T-cell (primary cell): ENCODE measurements around the gene SNAI1. TPM values are rescaled to one million over a fixed set of nuclear protein-coding genes. Genes with fewer than 3 reads are reported as not detected.

Experiments used
- ATAC-seq, 4 experiments: fragments of 200-7000 bp in 3 of 4; fragments of 150-1000 bp in 1 of 4; cut with Tn5 transposase; replicated peaks in 1 of 4; 1 replicate in 3 of 4; 2 replicates in 1 of 4; pipeline ENCODE4 v1.10.0; 2021; ENCODE audit warnings: moderate library complexity in 3 of 4, mild to moderate bottlenecking in 2 of 4, moderate number of reproducible peaks in 1 of 4
- CTCF ChIA-PET, 2 donors: fragments of 300-600 bp; sonication (Branson Sonifier 250); formaldehyde crosslinking; loops; one replicate each; lab custom pipeline; 2022; ENCODE audit warnings: antibody characterized with exemption in 2 of 2; lab: Charles Lee
- POLR2A ChIA-PET, 2 donors: fragments of 300-600 bp; sonication (Branson Sonifier 250); formaldehyde crosslinking; loops; one replicate each; lab custom pipeline; 2022; ENCODE audit warnings: antibody characterized with exemption in 2 of 2; lab: Charles Lee
- DNase-seq, 35 experiments: peaks; one replicate each; pipeline versions ENCODE4 v3.0.0 to v3.0.0-alpha.2; 2013 to 2023
- H3K27ac ChIP-seq: one replicate; pipeline ENCODE4 v1.5.1; 2013; ENCODE audit warnings: low read length
- H3K27me3 ChIP-seq, 2 experiments: replicated peaks in 1 of 2; 1 replicate in 1 of 2; 2 replicates in 1 of 2; pipeline versions ENCODE4 v1.6.1 to v1.7.0; 2013; ENCODE audit warnings: low read length in 1 of 2, mixed read lengths in 1 of 2; ENCODE audit not compliant: control insufficient read depth in 2 of 2, insufficient read depth in 2 of 2; ENCODE audit errors: extremely low read depth in 1 of 2
- H3K36me3 ChIP-seq, 2 donors: 1 replicate in 1 of 2; 2 replicates in 1 of 2; pipeline versions ENCODE4 v1.6.1 to v1.7.0; 2013; ENCODE audit warnings: low read length in 1 of 2; ENCODE audit not compliant: control insufficient read depth in 2 of 2, insufficient read depth in 1 of 2; ENCODE audit errors: extremely low read depth in 1 of 2
- H3K4me1 ChIP-seq, 2 experiments: 1 replicate in 1 of 2; 2 replicates in 1 of 2; pipeline versions ENCODE4 v1.6.1 to v1.7.0; 2013; ENCODE audit warnings: low read length in 2 of 2, mixed read lengths in 1 of 2; ENCODE audit not compliant: insufficient read depth in 2 of 2, control insufficient read depth in 1 of 2; ENCODE audit errors: extremely low read depth in 1 of 2
- H3K4me3 ChIP-seq, 2 donors: 1 replicate in 1 of 2; 2 replicates in 1 of 2; pipeline versions ENCODE4 v1.5.1 to v1.7.0; 2013; ENCODE audit warnings: mild to moderate bottlenecking in 2 of 2, low read length in 1 of 2, moderate library complexity in 1 of 2; ENCODE audit not compliant: control insufficient read depth in 1 of 2; ENCODE audit errors: extremely low read depth in 1 of 2
- H3K9me3 ChIP-seq: 2 replicates; pipeline ENCODE4 v1.7.0; 2013
- H3K27ac Mint-ChIP-seq, 2 donors: one replicate each; pipeline ENCODE4 v1.8.0; 2020 to 2021; ENCODE audit warnings: mild to moderate bottlenecking in 2 of 2, mixed read lengths in 2 of 2
- H3K27me3 Mint-ChIP-seq, 2 donors: one replicate each; pipeline ENCODE4 v1.8.0; 2021 to 2022; ENCODE audit warnings: mixed read lengths in 2 of 2
- H3K36me3 Mint-ChIP-seq: one replicate; pipeline ENCODE4 v1.8.0; 2021; ENCODE audit warnings: mixed read lengths
- H3K4me1 Mint-ChIP-seq, 3 donors: one replicate each; pipeline ENCODE4 v1.8.0; 2020 to 2022; ENCODE audit warnings: mixed read lengths in 3 of 3, mild to moderate bottlenecking in 1 of 3
- H3K4me3 Mint-ChIP-seq, 3 donors: one replicate each; pipeline ENCODE4 v1.8.0; 2020 to 2022; ENCODE audit warnings: mild to moderate bottlenecking in 3 of 3, mixed read lengths in 3 of 3, moderate library complexity in 3 of 3
- H3K9me3 Mint-ChIP-seq, 3 donors: one replicate each; pipeline ENCODE4 v1.8.0; 2020 to 2022; ENCODE audit warnings: mixed read lengths in 3 of 3
- WGBS: methylation state at CpG from one replicate; pipeline ENCODE4 v1.1.5; 2013; ENCODE audit warnings: missing lambda C conversion rate; ENCODE audit not compliant: insufficient coverage; 5-methylcytosine and 5-hydroxymethylcytosine counted together
- total RNA-seq, 35 experiments: library from RNA in 6 of 35; stranded (reverse) in 6 of 35; fragments of 120-200 nt in 1 of 35; gene quantifications; one replicate each; pipeline versions ENCODE4 v1.2.1 to v1.2.4 and lab custom pipeline; 2013 to 2026

Gene SNAI1
- total RNA-seq, 5 donors from 2014 or later (not counting 1 experiment from before 2014, with no cell fraction given) = 0.95 to 3.1 (median 1.3) TPM

- peaks cover 0 to 3% of the 10 kb centered on the region in 2 donors for H3K27me3 Mint-ChIP-seq
- ChIA-PET POLR2A (no interaction called here), CTCF (no interaction called here)
Measured at GRCh38 chr20:50023116-50023805, 40.5 kb downstream of the SNAI1 start.

GRCh38 chr20:50026746-50027575 is 44.2 kb downstream of the SNAI1 start:
- ATAC-seq (no peak), DNase-seq (no peak)
- H3K4me3 Mint-ChIP-seq = no peak overlapping the region
- no peaks in the 10 kb centered on the region for H3K36me3 ChIP-seq
- no peaks in the 10 kb centered on the region for H3K4me1 Mint-ChIP-seq
- no peaks in the 10 kb centered on the region for H3K36me3 Mint-ChIP-seq
- no peaks in the 10 kb centered on the region for H3K4me1 ChIP-seq
- H3K27me3 Mint-ChIP-seq = peaks cover 0 to 3% of the 10 kb centered on the region in 2 donors
- H3K9me3 Mint-ChIP-seq = no peaks in the 10 kb centered on the region
- 81% methylated on average over 6 of the region's 7 CpGs for WGBS
- ChIA-PET POLR2A (no interaction called here), CTCF (no interaction called here)
- no peak overlapping the region for H3K27ac Mint-ChIP-seq
- peaks cover 0 to 23% of the 10 kb centered on the region in 2 experiments for H3K27me3 ChIP-seq
- H3K4me3 ChIP-seq = no peak overlapping the region
- no peak overlapping the region for H3K27ac ChIP-seq
- no peaks in the 10 kb centered on the region for H3K9me3 ChIP-seq

More at GRCh38 chr20:50023116-50023805, 40.5 kb downstream of the SNAI1 start:
- Histone ChIP-seq H3K9me3 (no peaks in the 10 kb centered on the region), H3K4me1 (no peaks in the 10 kb centered on the region), H3K27ac (no peak overlapping the region), H3K27me3 (peaks cover 0 to 11% of the 10 kb centered on the region in 2 experiments), H3K36me3 (no peaks in the 10 kb centered on the region), H3K4me3 (no peak overlapping the region)
- Mint-ChIP-seq H3K9me3 (no peaks in the 10 kb centered on the region), H3K27ac (no peak overlapping the region), H3K4me1 (no peaks in the 10 kb centered on the region), H3K36me3 (no peaks in the 10 kb centered on the region), H3K4me3 (no peak overlapping the region)
- ATAC-seq (no peak), DNase-seq (no peak)
- 82% methylated on average over 5 of the region's 10 CpGs for WGBS

GRCh38 chr20:50027611-50028105 is 44.9 kb downstream of the SNAI1 start:
- Histone ChIP-seq H3K27ac (no peak overlapping the region), H3K36me3 (no peaks in the 10 kb centered on the region), H3K4me3 (no peak overlapping the region), H3K4me1 (no peaks in the 10 kb centered on the region), H3K9me3 (no peaks in the 10 kb centered on the region), H3K27me3 (peaks cover 0 to 22% of the 10 kb centered on the region in 2 experiments)
- Mint-ChIP-seq H3K27me3 (peaks cover 0 to 3% of the 10 kb centered on the region in 2 donors), H3K9me3 (no peaks in the 10 kb centered on the region), H3K4me3 (no peak overlapping the region), H3K27ac (no peak overlapping the region), H3K4me1 (no peaks in the 10 kb centered on the region), H3K36me3 (no peaks in the 10 kb centered on the region)
- DNase-seq (no peak), ATAC-seq (no peak)
- CTCF ChIA-PET = no interaction called here
- POLR2A ChIA-PET = no interaction called here
- 61% methylated on average over 9 of the region's 12 CpGs for WGBS

- POLR2A ChIA-PET = no interaction called here
- Mint-ChIP-seq H3K27ac (no peak overlapping the region), H3K27me3 (no peaks in the 10 kb centered on the region), H3K4me1 (no peaks in the 10 kb centered on the region), H3K9me3 (no peaks in the 10 kb centered on the region), H3K4me3 (no peak overlapping the region), H3K36me3 (no peaks in the 10 kb centered on the region)
- Histone ChIP-seq H3K27ac (no peak overlapping the region), H3K4me3 (no peak overlapping the region), H3K4me1 (no peaks in the 10 kb centered on the region), H3K9me3 (no peaks in the 10 kb centered on the region), H3K36me3 (no peaks in the 10 kb centered on the region), H3K27me3 (peaks cover 0 to 12% of the 10 kb centered on the region in 2 experiments)
- DNase-seq = no peak
- 83% methylated on average over 13 of the region's 15 CpGs for WGBS
- ATAC-seq = peak in 1 of 4 experiments; percentile 9
- CTCF ChIA-PET = no interaction called here
Measured at GRCh38 chr20:50029083-50029696, 46.4 kb downstream of the SNAI1 start.

- H3K27ac ChIP-seq = no peak overlapping the region
- H3K9me3 ChIP-seq = no peaks in the 10 kb centered on the region
- H3K36me3 ChIP-seq = no peaks in the 10 kb centered on the region
- Mint-ChIP-seq H3K27me3 (no peaks in the 10 kb centered on the region), H3K27ac (peak overlapping the region in 1 of 2 donors; percentile 17), H3K4me1 (no peaks in the 10 kb centered on the region), H3K36me3 (no peaks in the 10 kb centered on the region), H3K9me3 (no peaks in the 10 kb centered on the region), H3K4me3 (no peak overlapping the region)
- 64% methylated on average over 12 of the region's 19 CpGs for WGBS
- ChIA-PET CTCF (no interaction called here), POLR2A (no interaction called here)
- DNase-seq = peak in 1 of 35 experiments; percentile 28
- H3K4me1 ChIP-seq = no peaks in the 10 kb centered on the region
- ATAC-seq = no peak
- H3K27me3 ChIP-seq = peaks cover 0 to 12% of the 10 kb centered on the region in 2 experiments
- H3K4me3 ChIP-seq = no peak overlapping the region
Measured at GRCh38 chr20:50029697-50030461, 47.1 kb downstream of the SNAI1 start.
